GM12878 (cell line): ENCODE results near the gene DOCK1. TPM values are rescaled to one million over a fixed set of nuclear protein-coding genes. Genes with fewer than 3 reads are reported as not detected.

Experiments used
- ATAC-seq: fragments of 200-7000 bp; cut with Tn5 transposase; 3 replicates; pipeline ENCODE4 v1.9.1; 2020; ENCODE audit warnings: mild to moderate bottlenecking, moderate library complexity
- BruUV-seq: library from RNA; stranded (reverse); fragments of 400-500 nt; replicated peaks from 2 replicates; lab custom pipeline; 2021; lab: Mats Ljungman, UMichigan
- CTCF ChIA-PET: fragments of 300-600 bp; sonication (Branson Sonifier 250); formaldehyde crosslinking; extraction: SDS; loops from one replicate; lab custom pipeline; 2021; ENCODE audit warnings: inconsistent platforms; lab: Yijun Ruan, JAX
- POLR2A ChIA-PET: fragments of 350-600 bp; formaldehyde crosslinking; extraction: SDS; loops from one replicate; lab custom pipeline; 2021; ENCODE audit warnings: inconsistent platforms; lab: Charles Lee
- RAD21 ChIA-PET: fragments of 300-600 bp; sonication (Branson Sonifier 250); formaldehyde crosslinking; loops from one replicate; lab custom pipeline; 2023; ENCODE audit warnings: antibody characterized with exemption; ENCODE audit not compliant: unreplicated experiment; lab: Charles Lee
- SMC1A ChIA-PET: fragments of 300-600 bp; sonication (Branson Sonifier 250); formaldehyde crosslinking; loops from one replicate; lab custom pipeline; 2023; ENCODE audit not compliant: unreplicated experiment, uncharacterized antibody; lab: Charles Lee
- DNase-seq: peaks from one replicate; pipeline ENCODE4 v3.0.0-alpha.2; 2011; ENCODE audit warnings: low read depth, low spot score
- FAIRE-seq: peaks from 3 replicates; lab custom pipeline; 2011; peaks lifted over from hg19 to GRCh38; lab: Jason Lieb, UNC
- H2AFZ ChIP-seq: 2 replicates; pipeline ENCODE4 v1.6.0; 2011; ENCODE audit warnings: low read depth, low read length, control low read depth; ENCODE audit not compliant: control insufficient read depth
- H3K27ac ChIP-seq: 2 replicates; pipeline ENCODE4 v1.5.1; 2011; ENCODE audit warnings: control low read depth; ENCODE audit not compliant: control insufficient read depth, insufficient read depth
- H3K27me3 ChIP-seq, 2 experiments: replicated peaks in 1 of 2; 2 replicates each; pipeline versions ENCODE4 v1.6.0 to v1.6.1; 2011; ENCODE audit warnings: low read length in 1 of 2; ENCODE audit not compliant: control insufficient read depth in 2 of 2, insufficient read depth in 2 of 2
- H3K36me3 ChIP-seq, 2 experiments: 2 replicates each; pipeline ENCODE4 v1.5.1; 2011; ENCODE audit warnings: low read length in 1 of 2; ENCODE audit not compliant: control insufficient read depth in 2 of 2, insufficient read depth in 2 of 2
- H3K4me1 ChIP-seq: 2 replicates; pipeline ENCODE4 v1.6.1; 2011; ENCODE audit warnings: mild to moderate bottlenecking, low read length, moderate library complexity, mixed read lengths; ENCODE audit not compliant: control insufficient read depth, insufficient read depth
- H3K4me2 ChIP-seq: 2 replicates; pipeline ENCODE4 v1.6.0; 2011; ENCODE audit warnings: control low read depth; ENCODE audit not compliant: control insufficient read depth, insufficient read depth
- H3K4me3 ChIP-seq: fragments of 200-600 bp; sonication (generic); 2 replicates; pipeline ENCODE4 v1.5.1; 2016
- H3K79me2 ChIP-seq: 2 replicates; pipeline ENCODE4 v1.6.0; 2011; ENCODE audit warnings: low read length; ENCODE audit not compliant: control insufficient read depth, insufficient read depth
- H3K9ac ChIP-seq: 2 replicates; pipeline ENCODE4 v1.8.0; 2011; ENCODE audit warnings: low read length, control low read depth, mixed read lengths; ENCODE audit not compliant: control insufficient read depth, insufficient read depth
- H3K9me3 ChIP-seq: replicated peaks from 3 replicates; pipeline ENCODE4 v1.5.1; 2011; ENCODE audit warnings: mild to moderate bottlenecking, low read length; ENCODE audit not compliant: control insufficient read depth, insufficient read depth
- H4K20me1 ChIP-seq: 2 replicates; pipeline ENCODE4 v1.6.0; 2011; ENCODE audit not compliant: control insufficient read depth, insufficient read depth
- CEBPB ChIP-seq, 2 experiments: fragments of 150-350 bp in 1 of 2; IDR thresholded peaks; 2 replicates each; pipeline ENCODE4 v1.6.1; 2012 to 2014; ENCODE audit warnings: low read depth in 2 of 2, low read length in 2 of 2, borderline replicate concordance in 1 of 2, inconsistent platforms in 1 of 2
- FOS ChIP-seq: IDR thresholded peaks from 3 replicates; pipeline ENCODE4 v1.6.1; 2011; ENCODE audit warnings: borderline replicate concordance; ENCODE audit not compliant: insufficient read length; ENCODE audit errors: extremely low read depth
- MXI1 ChIP-seq: fragments of 150-350 bp; IDR thresholded peaks from 2 replicates; pipeline ENCODE4 v1.6.1; 2011; ENCODE audit warnings: low read depth, mild to moderate bottlenecking, inconsistent platforms, low read length, improper control_type of control experiment
- NFYA ChIP-seq: IDR thresholded peaks from 2 replicates; pipeline ENCODE4 v1.6.1; 2011; ENCODE audit warnings: low read depth, mild to moderate bottlenecking, low read length, improper control_type of control experiment, borderline replicate concordance
- RAD21 ChIP-seq: IDR thresholded peaks from 2 replicates; pipeline ENCODE4 v1.6.1; 2011; ENCODE audit warnings: mild to moderate bottlenecking, low read depth, low read length, moderate library complexity; ENCODE audit not compliant: insufficient read depth
- WGBS: methylation state at CpG from one replicate; pipeline ENCODE4 v1.1.6; 2016; ENCODE audit warnings: low lambda C conversion rate; ENCODE audit not compliant: insufficient replicate concordance, insufficient coverage; ENCODE audit errors: missing lambda C conversion rate; 5-methylcytosine and 5-hydroxymethylcytosine counted together
- in situ Hi-C: fragments of 300-500 bp; cut with MboI; formaldehyde crosslinking; loops from 9 replicates; pipeline ENCODE4 v1.14.3; 2018; ENCODE audit warnings: mixed read lengths
- intact Hi-C: fragments of 100-400 bp; cut with micrococcal nuclease; formaldehyde crosslinking; loops from one replicate; pipeline ENCODE4 v1.14.2; 2022; ENCODE audit not compliant: unreplicated experiment
- polyA plus RNA-seq, 11 experiments: library from polyadenylated mRNA; depleted of rRNA in 4 of 11; unstranded in 6 of 11; stranded (reverse) in 5 of 11; fragments of >200 nt; fragmentation: Nextera tagmentation in 4 of 11; fragmentation: Illumina TruSeq in 1 of 11; extraction: Ambion mirVana in 4 of 11; extraction: Trizol in 1 of 11; gene quantifications; 1 replicate in 1 of 11; 2 replicates in 10 of 11; pipeline versions ENCODE4 v1.2.1 to v1.2.3, GENCODE V29; 2011 to 2016; ENCODE audit warnings: inconsistent platforms in 2 of 11, missing spikeins in 2 of 11, low read depth in 1 of 11
- total RNA-seq, 4 experiments: library from RNA; depleted of rRNA in 3 of 4; stranded (reverse); fragments of >200 nt in 3 of 4; fragmentation: Illumina TruSeq in 1 of 4; extraction: Trizol in 1 of 4; gene quantifications; 2 replicates each; pipeline versions ENCODE4 v1.2.1 to v1.2.3, GENCODE V29; 2013 to 2021
- TF ChIP-seq, protein P1 (sequence below): fragments of 450-650 bp; formaldehyde crosslinking; IDR thresholded peaks from 2 replicates; pipeline ENCODE4 v1.4.0; 2020; ENCODE audit warnings: mild to moderate bottlenecking, moderate library complexity

The DOCK1 gene
- total and polyA plus RNA-seq, 10 of the 15 experiments (the other 5 are each of a cell fraction or from before 2014, with no cell fraction given) = 0.05 to 0.18 TPM; not detected in 8

DNA sequence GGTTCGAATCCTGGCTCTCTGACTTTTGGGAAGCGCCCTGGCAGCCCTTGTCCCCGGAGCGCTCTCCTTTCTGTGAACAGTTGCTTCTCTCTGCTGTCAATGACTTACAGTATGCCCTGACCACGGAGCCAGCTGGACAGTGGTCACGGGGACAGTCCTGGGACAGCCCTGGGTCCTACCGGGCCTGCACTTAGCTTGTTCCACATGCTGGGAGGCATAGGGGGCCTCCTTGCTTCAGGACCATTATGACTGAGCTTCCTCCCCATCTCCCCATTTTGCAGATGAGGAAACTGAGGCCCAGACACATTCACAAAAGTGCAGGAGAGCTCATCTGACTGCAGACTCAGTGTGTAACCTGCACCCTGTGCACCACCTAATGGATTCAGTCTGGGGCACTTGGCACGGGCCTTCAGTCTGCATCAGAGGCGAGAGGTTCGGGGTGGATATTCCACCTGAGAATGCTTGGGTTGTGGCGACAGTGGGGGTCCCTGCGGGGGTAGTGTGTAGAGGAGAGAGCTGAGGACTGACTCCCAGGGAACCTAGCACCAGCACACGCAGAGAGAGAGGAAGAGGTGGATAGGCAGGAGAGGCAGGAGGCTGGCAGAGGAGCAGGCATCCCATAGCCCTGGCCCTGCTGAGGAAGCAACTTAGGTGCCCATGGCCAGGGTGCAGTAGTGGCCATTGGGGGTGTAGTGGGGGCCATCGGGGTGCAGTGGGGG lies 1.6 kb downstream of the DOCK1 start (continued):
- TF ChIP-seq CEBPB (IDR thresholded peaks at IDR 0.05; ENCODE audit: borderline replicate concordance in 1 of 2, low read depth in 2 of 2, low read length in 2 of 2) = no peak
- no peak for TF ChIP-seq FOS
- TF ChIP-seq, protein P1, sequence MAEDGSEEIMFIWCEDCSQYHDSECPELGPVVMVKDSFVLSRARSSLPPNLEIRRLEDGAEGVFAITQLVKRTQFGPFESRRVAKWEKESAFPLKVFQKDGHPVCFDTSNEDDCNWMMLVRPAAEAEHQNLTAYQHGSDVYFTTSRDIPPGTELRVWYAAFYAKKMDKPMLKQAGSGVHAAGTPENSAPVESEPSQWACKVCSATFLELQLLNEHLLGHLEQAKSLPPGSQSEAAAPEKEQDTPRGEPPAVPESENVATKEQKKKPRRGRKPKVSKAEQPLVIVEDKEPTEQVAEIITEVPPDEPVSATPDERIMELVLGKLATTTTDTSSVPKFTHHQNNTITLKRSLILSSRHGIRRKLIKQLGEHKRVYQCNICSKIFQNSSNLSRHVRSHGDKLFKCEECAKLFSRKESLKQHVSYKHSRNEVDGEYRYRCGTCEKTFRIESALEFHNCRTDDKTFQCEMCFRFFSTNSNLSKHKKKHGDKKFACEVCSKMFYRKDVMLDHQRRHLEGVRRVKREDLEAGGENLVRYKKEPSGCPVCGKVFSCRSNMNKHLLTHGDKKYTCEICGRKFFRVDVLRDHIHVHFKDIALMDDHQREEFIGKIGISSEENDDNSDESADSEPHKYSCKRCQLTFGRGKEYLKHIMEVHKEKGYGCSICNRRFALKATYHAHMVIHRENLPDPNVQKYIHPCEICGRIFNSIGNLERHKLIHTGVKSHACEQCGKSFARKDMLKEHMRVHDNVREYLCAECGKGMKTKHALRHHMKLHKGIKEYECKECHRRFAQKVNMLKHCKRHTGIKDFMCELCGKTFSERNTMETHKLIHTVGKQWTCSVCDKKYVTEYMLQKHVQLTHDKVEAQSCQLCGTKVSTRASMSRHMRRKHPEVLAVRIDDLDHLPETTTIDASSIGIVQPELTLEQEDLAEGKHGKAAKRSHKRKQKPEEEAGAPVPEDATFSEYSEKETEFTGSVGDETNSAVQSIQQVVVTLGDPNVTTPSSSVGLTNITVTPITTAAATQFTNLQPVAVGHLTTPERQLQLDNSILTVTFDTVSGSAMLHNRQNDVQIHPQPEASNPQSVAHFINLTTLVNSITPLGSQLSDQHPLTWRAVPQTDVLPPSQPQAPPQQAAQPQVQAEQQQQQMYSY (CRISPR knock-in tag) = no peak
- no peak for TF ChIP-seq RAD21
- no peak for TF ChIP-seq NFYA

DNA sequence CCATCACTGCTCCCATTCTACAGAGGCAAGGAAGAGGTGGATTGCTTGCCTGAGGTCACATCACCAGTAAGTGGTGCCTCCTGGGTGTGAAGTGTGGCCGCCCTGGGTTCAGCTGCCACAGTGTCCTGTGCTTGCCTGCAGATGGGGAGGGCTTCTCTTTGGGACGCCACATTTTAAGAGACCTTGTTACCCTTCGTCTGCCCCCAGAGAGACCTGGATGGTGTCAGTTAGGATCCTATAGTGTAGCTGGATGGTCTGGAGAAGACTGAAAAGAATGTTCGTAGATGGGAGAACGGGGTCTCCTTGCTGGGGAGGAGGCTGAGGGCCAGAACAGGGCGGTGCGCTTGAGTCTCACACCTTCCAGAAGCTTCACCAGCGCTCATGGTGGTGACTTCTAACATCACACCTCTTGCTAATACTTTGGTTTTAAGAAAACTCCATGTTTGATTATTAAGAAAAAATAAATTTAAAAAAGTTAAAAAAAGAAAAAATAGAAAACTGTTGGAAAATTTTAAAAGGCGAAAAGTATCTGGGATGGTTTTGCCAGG lies 2.3 kb downstream of the DOCK1 start:
- Histone ChIP-seq H3K27ac (no peak overlapping the region), H3K9ac (no peak overlapping the region), H3K27me3 (no peaks in the 10 kb centered on the region), H3K79me2 (no peaks in the 10 kb centered on the region), H3K4me3 (no peak overlapping the region), H3K36me3 (no peaks in the 10 kb centered on the region), H4K20me1 (no peaks in the 10 kb centered on the region), H3K4me1 (no peaks in the 10 kb centered on the region), H3K4me2 (no peak overlapping the region), H2AFZ (no peak overlapping the region), H3K9me3 (no peaks in the 10 kb centered on the region; the same call in 2 of the 3 replicates)
- ChIA-PET POLR2A (no interaction called here), RAD21 (no interaction called here), SMC1A (no interaction called here), CTCF (no interaction called here)
- ATAC-seq (no peak), DNase-seq (no peak), FAIRE-seq (no peak)
- TF ChIP-seq MXI1 = no peak
- WGBS = 39% methylated on average over 9 of the region's 9 CpGs
- in situ Hi-C loops (no loop called here), intact Hi-C loops (no loop called here)
- no TSS peak for BruUV-seq
